Activated CD8-positive, alpha-beta memory T cell treated with anti-CD3 and anti-CD28 coated beads, Interleukin-2, amount 50 U/mL, for 4 hours (primary cell): ENCODE results near the gene COPS6.

Experiments used
- DNase-seq: peaks from one replicate; pipeline ENCODE4 v3.0.0-alpha.2; 2020

Gene COPS6

DNA sequence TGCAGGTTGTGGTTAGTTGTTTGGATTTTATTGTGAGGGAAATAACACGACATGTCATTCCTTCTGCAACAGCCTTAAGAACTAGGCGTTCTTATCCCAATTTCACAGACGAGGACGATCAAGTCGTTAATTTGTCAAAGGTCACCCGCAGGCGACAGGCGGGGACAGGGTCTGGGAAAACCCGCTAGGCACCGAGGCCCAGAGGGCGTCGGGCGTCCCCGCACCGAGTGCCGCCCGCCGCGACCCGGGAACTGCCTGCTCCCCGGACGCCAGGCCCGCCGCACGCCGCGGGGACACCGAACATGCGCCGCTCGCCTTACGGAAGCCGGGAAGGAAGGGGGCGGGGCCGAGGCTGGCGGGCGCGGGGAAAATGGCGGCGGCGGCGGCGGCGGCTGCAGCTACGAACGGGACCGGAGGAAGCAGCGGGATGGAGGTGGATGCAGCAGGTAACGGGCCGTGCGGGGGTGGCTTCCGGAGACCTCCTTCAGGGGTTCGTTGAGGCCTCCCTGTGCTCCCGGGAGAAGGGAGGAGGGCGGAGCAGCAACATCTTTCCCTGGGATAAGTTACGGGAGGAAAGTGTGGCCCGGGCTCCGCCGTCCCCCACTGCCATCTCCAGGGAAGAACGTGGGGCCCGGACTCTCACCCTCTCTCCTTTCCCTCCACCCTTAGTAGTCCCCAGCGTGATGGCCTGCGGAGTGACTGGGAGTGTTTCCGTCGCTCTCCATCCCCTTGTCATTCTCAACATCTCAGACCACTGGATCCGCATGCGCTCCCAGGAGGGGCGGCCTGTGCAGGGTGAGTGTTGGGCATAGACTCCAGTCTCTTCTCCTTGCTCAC, at the start of gene COPS6:
COPS6 (plus strand) TSS at position 349 of the 837 bp plus-strand sequence; CDS start at position 371, 22 bp downstream.
- DNase-seq, result peak; percentile 87

DNA sequence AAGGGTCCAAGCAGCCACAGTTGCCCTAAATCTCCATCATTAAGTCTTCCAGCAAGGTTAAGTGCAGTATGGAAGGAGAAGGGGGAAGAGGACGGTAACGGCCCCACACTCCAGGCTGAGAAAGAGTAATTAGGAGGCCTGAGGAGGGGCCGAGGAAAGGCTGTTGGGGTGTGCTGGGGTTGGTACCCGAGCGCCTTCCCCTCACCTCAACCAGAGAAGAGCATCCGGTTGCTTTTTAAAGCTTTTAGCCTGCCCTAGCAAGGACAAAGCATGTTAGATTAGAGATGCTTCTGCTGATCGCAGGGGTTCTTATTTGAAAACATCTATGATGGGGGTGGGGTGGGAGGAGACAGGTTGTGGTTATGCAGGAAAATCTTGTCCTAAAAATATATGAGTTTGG, 48.2 kb upstream of the COPS6 start:
- no peak for DNase-seq

DNA sequence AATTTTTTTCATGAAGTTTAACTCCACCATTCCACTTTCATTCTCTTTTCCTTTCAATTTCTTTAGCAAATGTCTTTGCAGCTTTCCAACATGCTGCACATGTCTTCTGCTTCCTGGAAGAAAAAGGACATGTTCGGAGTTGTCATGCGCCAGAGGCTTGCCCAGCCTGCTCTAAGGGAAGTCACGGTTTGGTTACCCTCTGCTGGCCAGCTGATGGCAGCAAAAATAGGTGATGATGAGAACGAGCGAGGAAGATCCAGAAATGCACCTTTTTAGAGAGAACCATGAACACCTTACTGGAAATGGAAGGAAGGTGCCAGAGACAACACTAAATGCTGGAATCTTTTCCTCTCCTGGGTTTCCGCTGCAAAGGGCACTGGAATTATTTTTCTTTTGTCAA, 44.1 kb upstream of the COPS6 start:
- no peak for DNase-seq

DNA sequence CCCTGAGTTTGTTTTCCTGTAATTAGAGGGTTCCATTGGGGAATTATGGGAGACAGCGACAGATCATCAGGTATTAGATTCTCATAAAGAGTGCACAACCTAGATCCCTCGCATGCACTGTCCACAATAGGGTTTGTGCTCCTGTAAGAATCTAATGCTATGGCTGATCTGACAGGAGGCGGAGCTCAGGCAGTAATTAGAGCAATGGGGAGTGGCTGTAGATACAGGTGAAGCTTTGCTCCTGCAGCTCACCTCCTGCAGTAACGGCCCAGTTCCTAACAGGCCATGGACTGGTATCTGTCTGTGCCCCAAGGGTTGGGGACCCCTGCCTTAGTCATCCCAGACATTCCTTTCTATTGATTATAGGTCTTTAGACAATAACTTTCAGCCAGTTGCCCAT, 40.1 kb upstream of the COPS6 start:
- DNase-seq, result no peak

DNA sequence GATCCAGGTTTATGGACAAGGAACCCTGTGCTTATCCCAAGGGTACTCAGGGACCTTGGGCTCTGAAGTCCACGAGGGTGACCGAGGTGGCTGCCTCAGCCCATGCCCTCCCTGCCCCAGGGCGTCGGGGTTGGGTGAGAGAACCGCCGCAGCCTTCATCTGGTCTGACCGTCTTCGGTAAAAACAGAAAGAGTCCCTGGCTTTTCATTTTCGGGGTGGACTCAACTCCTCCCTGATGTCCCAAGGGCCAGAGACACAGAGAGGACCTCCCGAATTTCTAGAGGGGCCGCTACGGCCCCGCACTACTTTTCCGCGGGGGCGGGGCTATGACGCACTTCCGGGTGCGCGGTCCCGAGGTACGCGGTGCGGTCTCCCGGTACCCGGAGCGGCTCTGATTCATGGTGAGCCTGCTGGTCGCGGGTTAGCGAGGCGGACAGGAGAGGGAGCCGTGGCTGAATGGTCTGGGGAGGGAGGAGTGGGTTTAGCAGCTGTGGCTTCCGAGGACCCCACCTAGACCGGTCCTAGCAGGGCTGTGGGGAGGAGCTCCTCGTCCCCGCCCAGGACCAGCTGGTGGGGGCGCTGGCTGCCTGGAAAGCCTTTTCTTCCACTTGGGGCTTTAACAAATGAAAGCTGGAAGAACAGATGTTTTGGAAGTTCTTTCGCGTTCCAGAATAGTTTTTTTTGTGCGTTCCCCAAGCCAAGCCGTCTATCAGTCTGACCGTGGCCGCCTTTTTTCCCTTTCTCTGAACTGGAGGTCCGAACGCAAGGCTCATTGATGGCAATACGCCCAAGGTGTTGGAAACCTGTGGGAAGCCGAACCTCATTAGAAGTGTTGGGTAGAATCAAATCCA, 39.1 kb upstream of the COPS6 start, which contains the start of gene ZSCAN21:
ZSCAN21 (plus strand) TSS at position 334 of the 851 bp plus-strand sequence. CDS start 7,233 bp downstream, outside the sequence.
- DNase-seq, result peak; percentile 86

DNA sequence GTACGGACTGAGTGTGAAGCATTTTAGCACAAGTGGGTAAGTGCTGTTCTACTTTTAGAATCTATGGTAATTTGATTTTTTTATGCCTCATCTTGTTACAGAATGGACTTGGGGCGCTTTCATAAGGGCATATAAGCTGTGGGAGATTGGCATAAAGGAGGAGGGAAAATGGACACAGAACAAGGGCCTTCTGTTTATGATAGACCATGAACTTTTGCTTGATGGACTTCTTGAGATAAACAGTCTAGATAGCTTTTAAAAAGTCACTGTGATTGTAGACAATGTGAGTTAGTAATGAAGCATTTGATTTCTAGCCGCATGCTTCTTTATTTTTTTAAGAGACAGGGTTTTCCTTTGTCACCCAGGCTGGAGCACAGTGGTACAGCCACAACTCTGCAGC, 37.2 kb upstream of the COPS6 start:
- no peak for DNase-seq

DNA sequence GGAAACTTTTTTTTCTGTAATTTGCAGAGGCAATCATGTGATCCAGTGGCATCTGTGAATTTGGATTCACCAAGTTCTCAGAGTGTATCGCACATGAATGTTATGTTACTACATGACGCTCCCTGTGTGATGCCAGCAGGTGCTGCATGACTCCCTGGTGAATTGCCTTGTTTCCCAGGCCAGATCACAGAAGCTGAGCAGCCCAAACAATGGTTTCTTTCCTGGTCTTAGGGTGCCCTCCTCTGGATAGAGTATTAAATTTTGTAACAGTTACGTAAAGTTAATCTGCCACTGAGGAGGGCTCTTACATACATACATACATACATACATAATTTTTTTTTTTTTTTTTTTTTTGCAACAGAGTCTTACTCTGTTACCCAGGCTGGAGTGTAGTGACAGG, 35.6 kb upstream of the COPS6 start:
- DNase-seq, result no peak

DNA sequence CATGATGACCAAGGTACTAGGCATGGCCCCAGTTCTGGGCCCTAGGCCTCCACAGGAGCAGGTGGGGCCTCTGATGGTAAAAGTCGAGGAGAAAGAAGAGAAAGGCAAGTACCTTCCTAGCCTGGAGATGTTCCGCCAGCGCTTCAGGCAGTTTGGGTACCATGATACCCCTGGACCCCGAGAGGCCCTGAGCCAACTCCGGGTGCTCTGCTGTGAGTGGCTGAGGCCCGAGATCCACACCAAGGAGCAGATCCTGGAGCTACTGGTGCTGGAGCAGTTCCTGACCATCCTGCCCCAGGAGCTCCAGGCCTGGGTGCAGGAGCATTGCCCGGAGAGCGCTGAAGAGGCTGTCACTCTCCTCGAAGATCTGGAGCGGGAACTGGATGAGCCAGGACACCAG, 31.8 kb upstream of the COPS6 start:
- DNase-seq, result no peak

DNA sequence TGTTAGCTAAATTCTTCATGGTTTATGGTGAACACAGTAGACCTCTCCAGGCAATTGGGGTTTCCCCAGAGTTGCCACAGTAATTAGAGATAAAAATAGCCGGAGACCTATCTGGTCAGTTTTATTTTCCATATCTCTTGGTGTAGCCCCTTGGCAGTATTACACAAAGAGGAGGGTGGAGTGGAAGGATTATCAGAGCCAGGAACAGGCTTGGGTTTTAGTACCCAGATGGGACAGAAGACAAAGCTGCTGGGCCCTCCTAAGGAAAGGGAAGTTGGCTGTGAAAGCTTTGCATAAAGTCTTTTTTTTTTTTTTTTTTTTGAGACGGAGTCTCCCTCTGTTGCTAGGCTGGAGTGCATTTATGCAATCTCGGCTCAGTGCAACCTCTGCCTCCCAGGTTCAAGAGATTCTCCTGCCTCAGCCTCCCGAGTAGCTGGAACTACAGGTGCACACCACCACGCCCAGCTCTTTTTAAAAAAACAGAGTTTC, 29.5 kb upstream of the COPS6 start:
- no peak for DNase-seq

DNA sequence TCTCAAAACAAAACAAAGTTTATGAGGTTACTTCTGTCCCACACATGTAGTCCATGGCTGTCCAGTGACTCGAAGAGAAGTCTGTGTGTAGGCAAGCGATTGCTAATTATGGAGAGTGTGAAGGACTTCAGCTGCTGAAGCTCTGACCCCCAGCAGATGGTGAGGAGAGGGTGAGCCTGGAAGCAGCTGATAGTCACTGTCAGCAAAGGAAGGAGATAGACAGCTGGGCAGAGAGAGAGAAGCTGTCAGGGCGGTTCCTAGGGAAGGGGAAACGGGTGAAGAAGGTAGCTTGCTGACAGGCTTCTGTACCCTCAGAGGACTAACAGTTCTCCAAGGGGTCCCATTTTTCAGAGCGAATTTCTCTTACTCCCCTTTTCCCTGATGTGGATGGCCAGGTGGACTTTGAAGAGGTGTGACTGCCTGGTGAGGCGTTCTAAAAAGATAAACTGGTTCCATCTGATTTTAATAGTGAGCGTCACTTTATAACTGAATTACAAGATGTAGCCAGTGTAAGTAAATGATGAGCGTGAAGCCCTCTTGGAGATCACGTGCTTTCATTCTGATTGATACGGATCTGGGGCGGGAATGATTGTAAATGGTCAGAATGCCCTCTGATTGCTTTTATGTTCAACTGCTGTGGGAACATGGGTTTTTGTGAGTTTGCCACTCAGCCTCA, 27.1 kb upstream of the COPS6 start:
- DNase-seq, result no peak

DNA sequence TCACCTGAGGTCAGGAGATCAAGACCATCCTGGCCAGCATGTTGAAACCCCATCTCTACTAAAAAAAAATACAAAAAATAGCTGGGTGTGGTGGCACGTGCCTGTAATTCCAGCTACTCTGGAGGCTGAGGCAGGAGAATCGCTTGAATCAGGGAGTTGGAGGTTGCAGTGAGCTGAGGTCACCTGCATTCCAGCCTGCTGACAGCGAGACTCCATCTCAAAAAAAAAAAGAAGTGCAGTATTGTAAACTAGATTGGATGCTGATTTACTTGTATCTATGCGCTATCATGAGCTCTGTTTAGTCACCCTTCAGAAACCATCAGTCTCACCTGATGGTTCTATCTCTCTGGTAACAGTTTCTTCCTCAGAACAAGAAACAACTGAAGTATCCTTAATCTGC, 25.4 kb upstream of the COPS6 start:
- DNase-seq, result no peak

DNA sequence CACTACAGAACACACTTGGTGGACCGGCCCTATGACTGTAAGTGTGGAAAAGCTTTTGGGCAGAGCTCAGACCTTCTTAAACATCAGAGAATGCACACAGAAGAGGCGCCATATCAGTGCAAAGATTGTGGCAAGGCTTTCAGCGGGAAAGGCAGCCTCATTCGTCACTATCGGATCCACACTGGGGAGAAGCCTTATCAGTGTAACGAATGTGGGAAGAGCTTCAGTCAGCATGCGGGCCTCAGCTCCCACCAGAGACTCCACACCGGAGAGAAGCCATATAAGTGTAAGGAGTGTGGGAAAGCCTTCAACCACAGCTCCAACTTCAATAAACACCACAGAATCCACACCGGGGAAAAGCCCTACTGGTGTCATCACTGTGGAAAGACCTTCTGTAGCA, 24.6 kb upstream of the COPS6 start:
- no peak for DNase-seq

DNA sequence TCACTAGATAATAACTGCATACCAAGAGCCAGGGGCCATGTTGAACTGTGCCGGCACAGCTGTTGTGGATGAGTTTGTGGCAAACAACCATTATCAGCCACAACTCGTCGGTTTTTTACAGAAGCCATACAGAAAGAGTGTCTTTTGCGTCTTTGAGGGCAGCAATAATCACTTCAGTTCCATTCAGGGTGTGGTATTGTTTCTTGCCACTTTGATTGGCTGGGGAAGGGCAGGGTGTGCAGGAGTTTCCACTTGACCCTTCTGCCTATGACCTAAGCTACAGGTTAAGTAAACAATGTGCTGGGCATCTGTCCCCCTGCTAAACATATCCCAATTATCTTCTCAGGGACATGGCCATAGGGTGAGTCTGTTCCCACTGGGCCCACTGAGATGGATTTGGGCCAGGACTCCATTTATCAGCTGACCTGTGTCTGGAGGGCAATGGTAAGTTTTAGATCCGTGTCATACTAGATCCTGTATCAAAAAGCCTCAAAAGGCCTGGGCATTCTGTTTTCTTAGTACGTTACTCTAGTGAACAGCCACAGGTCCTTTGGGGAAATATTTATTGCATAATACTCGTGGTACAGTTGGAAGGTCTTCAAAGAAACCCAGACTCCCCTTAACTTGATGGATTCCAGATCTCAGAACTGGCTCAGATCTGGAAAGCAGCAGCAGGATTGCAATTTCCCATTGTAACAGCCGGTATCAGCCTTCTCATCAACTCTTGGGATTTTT, 23.1 kb upstream of the COPS6 start:
- no peak for DNase-seq

DNA sequence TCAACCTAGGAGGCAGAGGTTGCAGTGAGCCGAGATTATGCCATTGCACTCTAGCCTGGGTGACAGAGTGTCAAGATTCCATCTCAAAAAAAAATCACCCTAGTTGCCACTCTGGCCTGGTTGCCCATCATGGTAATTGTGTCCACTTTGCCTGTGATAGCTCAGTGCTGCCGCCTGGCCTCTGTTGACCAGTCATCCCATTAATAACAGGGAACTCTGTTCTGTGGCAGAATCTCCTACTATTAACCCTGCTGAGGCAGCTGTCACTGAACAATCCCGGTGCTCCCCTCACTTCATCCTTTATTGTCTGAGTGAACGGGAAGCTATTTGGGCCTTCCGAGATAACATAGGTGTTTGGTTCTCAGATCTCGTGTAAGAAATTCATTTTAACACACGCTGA, 21.8 kb upstream of the COPS6 start:
- DNase-seq, result no peak

DNA sequence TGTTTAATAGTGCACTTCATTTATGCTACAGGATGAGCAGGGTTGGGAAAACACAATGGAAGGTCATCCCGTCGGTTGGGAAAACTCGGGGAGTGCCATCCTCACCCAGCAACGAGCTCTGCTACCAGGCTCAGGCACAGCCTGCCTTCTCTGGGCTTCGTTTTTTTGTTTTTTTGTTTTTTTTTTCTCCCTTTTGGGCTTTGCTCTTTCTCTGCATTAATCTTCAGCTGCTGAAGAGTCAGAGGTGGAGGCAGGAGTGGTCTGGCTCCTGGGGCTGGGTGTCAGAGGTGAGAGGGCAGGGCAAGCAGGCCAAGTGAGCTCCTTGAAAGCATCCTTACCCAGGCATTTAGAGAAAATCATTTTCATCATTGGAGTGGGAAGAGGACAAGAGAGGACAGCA, 18.8 kb upstream of the COPS6 start:
- no peak for DNase-seq

DNA sequence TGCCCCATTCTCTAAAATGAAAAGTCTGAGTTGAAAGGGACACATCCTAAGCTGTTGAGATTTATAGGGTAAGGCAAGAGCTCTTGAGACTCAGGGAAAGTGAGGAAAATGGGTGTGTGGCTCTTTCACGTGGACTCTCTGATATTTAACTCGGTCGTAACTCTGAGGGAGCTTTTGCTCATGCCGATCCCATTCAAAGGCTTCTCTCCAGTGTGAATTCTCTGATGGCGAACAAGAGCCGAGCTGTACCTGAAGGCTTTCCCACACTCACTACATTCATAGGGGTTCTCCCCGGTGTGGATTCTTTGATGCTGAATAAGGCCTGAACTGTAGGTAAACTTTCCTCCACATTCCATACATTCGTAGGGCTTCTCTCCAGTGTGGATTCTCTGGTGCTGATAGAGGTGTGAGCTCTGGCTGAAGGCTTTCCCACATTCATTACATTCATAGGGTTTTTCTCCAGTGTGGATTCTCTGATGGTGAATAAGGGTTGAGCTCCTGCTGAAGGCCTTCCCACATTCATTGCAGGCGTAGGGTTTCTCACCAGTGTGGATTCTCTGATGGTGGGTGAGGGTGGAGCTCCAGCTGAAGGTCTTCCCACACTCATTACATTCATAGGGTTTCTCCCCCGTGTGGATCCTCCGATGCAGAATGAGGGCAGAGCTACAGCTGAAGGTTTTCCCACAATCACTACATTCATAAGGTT, 17.6 kb upstream of the COPS6 start:
- DNase-seq, result no peak

DNA sequence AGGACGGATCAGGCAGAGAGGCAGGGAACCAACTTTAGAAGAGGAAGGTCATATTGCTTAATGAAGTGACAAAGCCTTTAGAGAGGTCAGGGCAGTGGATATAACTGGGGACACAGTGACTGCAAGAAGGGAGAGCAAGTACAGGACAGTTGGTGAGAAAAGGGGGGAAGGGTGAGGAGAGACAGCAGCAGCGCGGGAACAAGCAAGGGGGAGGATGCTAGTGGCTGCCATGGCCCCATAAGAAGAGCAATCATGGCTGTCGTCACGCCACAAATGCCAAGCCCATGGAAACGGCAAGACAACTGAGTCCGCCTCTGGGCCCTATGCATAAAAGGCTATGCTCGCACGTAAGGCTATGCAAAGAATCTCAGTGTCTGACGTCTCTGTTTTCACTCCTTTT, 16.3 kb upstream of the COPS6 start:
- no peak for DNase-seq

DNA sequence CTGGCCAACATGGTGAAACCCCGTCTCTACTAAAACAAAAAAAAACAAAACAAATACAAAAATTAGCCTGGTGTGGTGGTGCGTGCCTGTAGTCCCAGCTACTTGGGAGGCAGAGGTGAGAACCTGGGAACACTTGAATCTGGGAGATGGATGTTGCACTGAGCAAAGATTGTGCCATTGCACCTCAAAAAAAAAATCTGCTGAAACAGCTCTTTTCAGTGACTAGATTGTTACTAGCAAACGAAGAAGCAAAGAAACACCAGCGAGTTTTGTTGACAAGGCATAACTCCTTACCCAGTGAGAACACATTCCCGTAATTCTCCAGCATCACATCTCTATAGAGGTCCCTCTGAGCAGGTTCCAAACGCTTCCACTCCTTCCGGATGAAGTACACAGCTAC, 13.9 kb upstream of the COPS6 start:
- DNase-seq, result no peak

DNA sequence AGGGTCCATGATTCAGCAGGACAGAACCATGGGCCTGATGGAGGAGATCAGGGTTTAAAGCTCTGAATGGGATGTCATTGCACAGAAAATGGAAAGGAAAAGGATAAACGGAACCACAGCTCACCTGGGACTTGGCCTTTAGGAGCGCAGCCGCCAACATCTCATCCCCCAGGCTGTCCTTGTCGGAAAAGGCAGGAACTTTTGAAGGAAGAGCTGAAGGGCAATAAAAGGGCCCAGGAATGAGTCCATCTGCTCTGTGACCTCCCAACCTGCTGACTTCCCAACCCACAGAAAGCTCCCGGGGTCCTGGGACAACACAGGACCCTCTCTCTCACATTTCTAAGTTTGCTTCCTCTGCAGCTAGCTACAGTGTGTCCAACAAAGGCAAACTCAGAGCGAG, 13.4 kb upstream of the COPS6 start:
- DNase-seq, result no peak

DNA sequence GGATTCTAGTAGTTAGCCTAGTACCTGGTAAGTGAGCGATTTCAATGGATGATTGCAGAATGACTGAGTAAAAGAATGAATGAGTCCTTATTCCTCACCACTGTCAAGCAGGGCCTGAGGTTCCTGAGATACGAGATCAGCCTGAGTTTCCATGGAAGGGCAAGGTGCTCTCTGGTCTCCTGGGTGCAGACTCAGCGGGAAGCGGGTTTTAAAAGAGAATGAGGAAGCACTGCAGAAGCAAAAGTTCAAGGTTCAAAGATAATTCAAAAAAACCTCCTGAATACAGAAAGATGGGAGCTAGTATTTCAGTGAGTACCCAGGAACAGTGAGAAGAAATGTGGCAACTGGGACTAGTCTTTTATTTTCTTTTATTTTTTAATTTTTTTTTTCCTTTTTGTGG, 11.6 kb upstream of the COPS6 start:
- DNase-seq, result no peak

DNA sequence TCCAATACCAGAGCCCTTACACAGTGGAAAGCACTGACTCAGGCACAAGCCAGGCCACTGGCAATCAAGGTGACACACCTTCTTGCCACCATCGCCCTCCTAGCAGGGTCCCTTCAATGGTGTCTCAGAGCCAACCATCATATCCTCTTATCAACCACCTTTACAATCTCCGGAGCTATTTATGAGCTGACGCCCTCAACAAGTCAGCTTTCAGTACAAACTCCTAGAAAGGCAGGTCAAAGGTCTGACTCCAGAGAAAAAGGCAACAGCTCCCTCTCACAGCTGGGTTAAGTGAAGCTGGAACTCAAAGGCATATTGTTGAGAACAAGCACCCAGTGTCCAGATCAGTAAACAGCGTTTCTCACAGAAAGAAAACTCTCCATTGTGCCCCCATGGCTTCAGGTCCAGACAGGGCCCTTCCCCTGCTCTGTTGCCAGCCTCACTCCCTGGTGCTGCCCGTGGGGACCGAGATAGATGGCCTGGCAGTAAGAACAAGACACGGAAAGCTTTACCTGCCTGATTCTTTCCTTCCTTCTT, 9.7 kb upstream of the COPS6 start:
- no peak for DNase-seq
